K562 (cell line): ENCODE measurements around the gene SOX18. TPM values are rescaled to one million over a fixed set of nuclear protein-coding genes. Genes with fewer than 3 reads are reported as not detected.
A peak's percentile ranks its signal among the peaks of the same experiment; 100 is the strongest.

Source experiments
- ATAC-seq: fragments of 200-7000 bp; cut with Tn5 transposase; 3 replicates; pipeline ENCODE4 v1.9.1; 2020; ENCODE audit warnings: moderate library complexity
- BruUV-seq: library from RNA; stranded (reverse); fragments of 400-500 nt; replicated peaks from 2 replicates; lab custom pipeline; 2021; lab: Mats Ljungman, UMichigan
- CTCF ChIA-PET: fragments of 300-600 bp; formaldehyde crosslinking; extraction: SDS; loops from one replicate; lab custom pipeline; 2021; ENCODE audit warnings: low intra/inter-chr PET ratio; lab: Yijun Ruan, JAX
- POLR2A ChIA-PET: fragments of 300-600, 350-650 bp; sonication (Branson Sonifier 250); formaldehyde crosslinking; extraction: SDS; loops from one replicate; lab custom pipeline; 2021; ENCODE audit warnings: antibody characterized with exemption, inconsistent platforms; lab: Yijun Ruan, JAX
- DNase-seq, 4 experiments: peaks; one replicate each; pipeline versions ENCODE4 v3.0.0 to v3.0.0-alpha.2; 2011 to 2018; ENCODE audit warnings: low spot score in 3 of 4, mixed read lengths in 3 of 4; ENCODE audit errors: extremely low read depth in 1 of 4
- FAIRE-seq: peaks from 2 replicates; lab custom pipeline; 2011; peaks lifted over from hg19 to GRCh38; lab: Jason Lieb, UNC
- H2AFZ ChIP-seq: 2 replicates; pipeline ENCODE4 v1.6.0; 2011; ENCODE audit warnings: low read depth, low read length, control low read depth, inconsistent platforms
- H3K27ac ChIP-seq: fragments of 200-600 bp; 3 replicates; pipeline ENCODE4 v1.8.0; 2011; ENCODE audit warnings: low read depth, mild to moderate bottlenecking, control low read depth, inconsistent platforms, low read length, moderate library complexity, mixed read lengths; ENCODE audit errors: extremely low read depth
- H3K27me3 ChIP-seq, 2 experiments: fragments of 300-600 bp in 1 of 2; 2 replicates in 1 of 2; 3 replicates in 1 of 2; pipeline versions ENCODE4 v1.6.0 to v1.8.0; 2011; ENCODE audit warnings: inconsistent platforms in 2 of 2, low read length in 2 of 2, mild to moderate bottlenecking in 1 of 2, mixed read lengths in 1 of 2, moderate library complexity in 1 of 2; ENCODE audit not compliant: control insufficient read depth in 2 of 2, insufficient read depth in 2 of 2
- H3K36me3 ChIP-seq: fragments of 300-600 bp; 3 replicates; pipeline ENCODE4 v1.8.0; 2011; ENCODE audit warnings: mild to moderate bottlenecking, low read length, inconsistent platforms; ENCODE audit not compliant: control insufficient read depth, insufficient read depth
- H3K4me1 ChIP-seq, 2 experiments: fragments of 200-600 bp in 1 of 2; replicated peaks in 1 of 2; 2 replicates in 1 of 2; 3 replicates in 1 of 2; pipeline versions ENCODE4 v1.5.1 to v1.8.0; 2011; ENCODE audit warnings: inconsistent platforms in 2 of 2, low read length in 2 of 2, mild to moderate bottlenecking in 1 of 2, mixed read lengths in 1 of 2, moderate library complexity in 1 of 2; ENCODE audit not compliant: control insufficient read depth in 2 of 2, insufficient read depth in 2 of 2
- H3K4me2 ChIP-seq: 2 replicates; pipeline ENCODE4 v1.6.1; 2011; ENCODE audit warnings: low read length, control low read depth, inconsistent platforms, mixed read lengths; ENCODE audit not compliant: insufficient read depth
- H3K4me3 ChIP-seq: fragments of 200-600 bp; sonication (generic), shearing (Covaris generic); 2 replicates; pipeline ENCODE4 v1.5.1; 2016; ENCODE audit warnings: control low read depth, inconsistent platforms
- H3K79me2 ChIP-seq: fragments of 200-600 bp; 3 replicates; pipeline ENCODE4 v1.8.0; 2011; ENCODE audit warnings: low read length, inconsistent platforms; ENCODE audit not compliant: control insufficient read depth, insufficient read depth
- H3K9ac ChIP-seq, 2 experiments: 2 replicates each; pipeline versions ENCODE4 v1.6.0 to v1.6.1; 2011; ENCODE audit warnings: low read depth in 2 of 2, low read length in 2 of 2, control low read depth in 1 of 2, inconsistent platforms in 1 of 2, mild to moderate bottlenecking in 1 of 2, mixed read lengths in 1 of 2; ENCODE audit not compliant: insufficient read depth in 1 of 2
- H3K9me1 ChIP-seq: one replicate; pipeline ENCODE4 v1.6.0; 2011; ENCODE audit warnings: inconsistent platforms, mild to moderate bottlenecking, low read length, moderate library complexity; ENCODE audit not compliant: control insufficient read depth, insufficient read depth
- H3K9me3 ChIP-seq: replicated peaks from 2 replicates; pipeline ENCODE4 v1.5.1; 2011; ENCODE audit warnings: low read depth, low read length, inconsistent platforms; ENCODE audit not compliant: control insufficient read depth, insufficient read depth
- H4K20me1 ChIP-seq: replicated peaks from 2 replicates; pipeline ENCODE4 v1.6.1; 2011; ENCODE audit warnings: low read length, inconsistent platforms, mixed read lengths; ENCODE audit not compliant: control insufficient read depth, insufficient read depth
- ARID1B ChIP-seq: fragments of 450-650 bp; IDR thresholded peaks from 2 replicates; pipeline ENCODE4 v1.6.1; 2016; ENCODE audit warnings: antibody characterized with exemption, mild to moderate bottlenecking, inconsistent platforms
- BDP1 ChIP-seq: IDR thresholded peaks from 3 replicates; pipeline ENCODE4 v1.6.1; 2011; ENCODE audit not compliant: insufficient read length, insufficient read depth
- CTBP1 ChIP-seq: fragments of 450-650 bp; IDR thresholded peaks from 2 replicates; pipeline ENCODE4 v1.6.1; 2016; ENCODE audit warnings: borderline replicate concordance
- HIVEP1 ChIP-seq: fragments of 250-450 bp; sonication (Bioruptor Pico); IDR thresholded peaks from 2 replicates; pipeline ENCODE4 v1.4.0; 2020; ENCODE audit warnings: mild to moderate bottlenecking
- HSF4 ChIP-seq: fragments of 250-450 bp; sonication (Bioruptor Pico); IDR thresholded peaks from 2 replicates; pipeline ENCODE4 v2.1.2; 2022; ENCODE audit warnings: mild to moderate bottlenecking, moderate library complexity, borderline replicate concordance
- KDM4B ChIP-seq, 2 experiments: fragments of 450-650 bp in 1 of 2; sonication (generic) in 1 of 2; IDR thresholded peaks; 2 replicates each; pipeline ENCODE4 v1.6.1; 2016 to 2017; ENCODE audit warnings: borderline replicate concordance in 2 of 2, antibody characterized with exemption in 1 of 2, low read depth in 1 of 2, mild to moderate bottlenecking in 1 of 2
- LEF1 ChIP-seq: fragments of 450-650 bp; IDR thresholded peaks from 2 replicates; pipeline ENCODE4 v1.6.1; 2016; ENCODE audit warnings: mild to moderate bottlenecking
- MBD1 ChIP-seq: fragments of 250-450 bp; sonication (Bioruptor Pico); IDR thresholded peaks from 2 replicates; pipeline ENCODE4 v1.8.0; 2022; ENCODE audit warnings: inconsistent platforms
- MCM2 ChIP-seq: fragments of 450-650 bp; IDR thresholded peaks from 2 replicates; pipeline ENCODE4 v1.6.1; 2017; ENCODE audit warnings: low read depth, mild to moderate bottlenecking
- PML ChIP-seq: IDR thresholded peaks from 2 replicates; pipeline ENCODE4 v1.6.1; 2012; ENCODE audit warnings: low read length, inconsistent platforms
- PTBP1 ChIP-seq: fragments of 200-400 bp; formaldehyde crosslinking; IDR thresholded peaks from 2 replicates; pipeline ENCODE4 v1.6.1; 2017; ENCODE audit warnings: low read depth, low read length
- TGIF2 ChIP-seq: sonication (generic); formaldehyde crosslinking; IDR thresholded peaks from 2 replicates; pipeline ENCODE4 v1.8.1; 2022; ENCODE audit warnings: mild to moderate bottlenecking, missing genetic modification reagents, moderate library complexity
- ZBTB8A ChIP-seq: fragments of 450-650 bp; IDR thresholded peaks from 2 replicates; pipeline ENCODE4 v1.6.1; 2018; ENCODE audit warnings: mild to moderate bottlenecking, moderate library complexity; ENCODE audit not compliant: partially characterized antibody
- ZNF12 ChIP-seq: sonication (generic); formaldehyde crosslinking; IDR thresholded peaks from 2 replicates; pipeline ENCODE4 v1.4.0; 2020; ENCODE audit warnings: mild to moderate bottlenecking, missing genetic modification reagents
- WGBS: fragments of 100-300 bp; shearing (Covaris generic); methylation state at CpG from one replicate; pipeline ENCODE4 v1.1.6; 2016; ENCODE audit warnings: low coverage, mixed read lengths; ENCODE audit not compliant: insufficient coverage; ENCODE audit errors: missing lambda C conversion rate; 5-methylcytosine and 5-hydroxymethylcytosine counted together
- in situ Hi-C: fragments of 300-500 bp; cut with MboI; formaldehyde crosslinking; loops from 4 replicates; pipeline ENCODE4 v1.15.0; 2018; ENCODE audit warnings: inconsistent platforms, mixed read lengths
- intact Hi-C: fragments of 100-400 bp; cut with micrococcal nuclease; formaldehyde crosslinking; loops from 2 replicates; pipeline ENCODE4 v1.14.2; 2022
- polyA plus RNA-seq, 8 experiments: library from polyadenylated mRNA; depleted of rRNA in 4 of 8; stranded (reverse) in 5 of 8; unstranded in 3 of 8; fragments of >200 nt; fragmentation: Nextera tagmentation in 2 of 8; fragmentation: Illumina TruSeq in 1 of 8; extraction: Ambion mirVana in 2 of 8; extraction: Trizol in 1 of 8; gene quantifications; 2 replicates each; pipeline versions ENCODE4 v1.2.1 to v1.2.3, GENCODE V29; 2011 to 2014; ENCODE audit warnings: inconsistent platforms in 1 of 8, missing spikeins in 1 of 8
- total RNA-seq, 7 experiments: library from RNA; depleted of rRNA in 6 of 7; stranded (reverse); fragments of >200 nt in 6 of 7; fragmentation: Illumina TruSeq in 2 of 7; extraction: Trizol in 2 of 7; gene quantifications; 2 replicates each; pipeline versions ENCODE4 v1.2.1 to v1.2.3, GENCODE V29; 2011 to 2021; ENCODE audit warnings: low replicate concordance in 1 of 7
- TF ChIP-seq, protein P1 (sequence below): fragments of 450-650 bp; IDR thresholded peaks from 2 replicates; pipeline ENCODE4 v1.6.1; 2018; ENCODE audit not compliant: partially characterized antibody
- TF ChIP-seq, protein P2 (sequence below): fragments of 450-650 bp; formaldehyde crosslinking; IDR thresholded peaks from 2 replicates; pipeline ENCODE4 v1.4.0; 2022; ENCODE audit warnings: missing genetic modification characterization

Gene SOX18
- total and polyA plus RNA-seq, 9 of the 15 experiments (the other 6 are each of a cell fraction or from before 2014, with no cell fraction given), result 0.15 to 19.8 (median 0.33) TPM

DNA sequence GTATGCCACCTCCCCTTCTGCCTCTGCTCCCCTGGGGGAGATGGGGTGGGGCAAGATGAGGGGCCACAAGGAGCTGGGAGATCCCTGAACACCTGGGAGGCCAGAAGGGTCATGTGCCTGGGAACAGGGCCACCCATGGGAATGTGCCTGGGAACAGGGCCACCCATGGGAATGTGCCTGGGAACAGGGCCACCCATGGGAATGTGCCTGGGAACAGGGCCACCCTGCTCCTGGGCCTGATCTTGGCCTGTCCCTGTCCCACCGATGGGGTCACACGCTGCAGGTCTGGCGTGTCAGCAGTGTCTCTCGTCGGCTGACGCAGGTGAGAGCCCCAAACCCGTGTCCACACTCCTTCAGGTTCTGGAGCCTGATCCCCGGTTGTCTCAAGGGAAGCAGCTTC is 25.5 kb upstream of the SOX18 start (continued):
- TF ChIP-seq LEF1, result no peak
- TF ChIP-seq ZBTB8A, result no peak
- TF ChIP-seq, protein P1, sequence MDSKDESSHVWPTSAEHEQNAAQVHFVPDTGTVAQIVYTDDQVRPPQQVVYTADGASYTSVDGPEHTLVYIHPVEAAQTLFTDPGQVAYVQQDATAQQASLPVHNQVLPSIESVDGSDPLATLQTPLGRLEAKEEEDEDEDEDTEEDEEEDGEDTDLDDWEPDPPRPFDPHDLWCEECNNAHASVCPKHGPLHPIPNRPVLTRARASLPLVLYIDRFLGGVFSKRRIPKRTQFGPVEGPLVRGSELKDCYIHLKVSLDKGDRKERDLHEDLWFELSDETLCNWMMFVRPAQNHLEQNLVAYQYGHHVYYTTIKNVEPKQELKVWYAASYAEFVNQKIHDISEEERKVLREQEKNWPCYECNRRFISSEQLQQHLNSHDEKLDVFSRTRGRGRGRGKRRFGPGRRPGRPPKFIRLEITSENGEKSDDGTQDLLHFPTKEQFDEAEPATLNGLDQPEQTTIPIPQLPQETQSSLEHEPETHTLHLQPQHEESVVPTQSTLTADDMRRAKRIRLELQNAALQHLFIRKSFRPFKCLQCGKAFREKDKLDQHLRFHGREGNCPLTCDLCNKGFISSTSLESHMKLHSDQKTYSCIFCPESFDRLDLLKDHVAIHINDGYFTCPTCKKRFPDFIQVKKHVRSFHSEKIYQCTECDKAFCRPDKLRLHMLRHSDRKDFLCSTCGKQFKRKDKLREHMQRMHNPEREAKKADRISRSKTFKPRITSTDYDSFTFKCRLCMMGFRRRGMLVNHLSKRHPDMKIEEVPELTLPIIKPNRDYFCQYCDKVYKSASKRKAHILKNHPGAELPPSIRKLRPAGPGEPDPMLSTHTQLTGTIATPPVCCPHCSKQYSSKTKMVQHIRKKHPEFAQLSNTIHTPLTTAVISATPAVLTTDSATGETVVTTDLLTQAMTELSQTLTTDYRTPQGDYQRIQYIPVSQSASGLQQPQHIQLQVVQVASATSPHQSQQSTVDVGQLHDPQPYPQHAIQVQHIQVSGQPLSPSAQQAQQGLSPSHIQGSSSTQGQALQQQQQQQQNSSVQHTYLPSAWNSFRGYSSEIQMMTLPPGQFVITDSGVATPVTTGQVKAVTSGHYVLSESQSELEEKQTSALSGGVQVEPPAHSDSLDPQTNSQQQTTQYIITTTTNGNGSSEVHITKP, result no peak
- no peak for TF ChIP-seq ZNF12
- no peak for TF ChIP-seq KDM4B (IDR thresholded peaks at IDR 0.05; ENCODE audit: borderline replicate concordance in 2 of 2, low read depth in 1 of 2)

- FAIRE-seq (no peak), DNase-seq (no peak), ATAC-seq (no peak)
- Histone ChIP-seq H2AFZ (no peak overlapping the region), H3K4me1 (peaks cover 13 to 83% of the 10 kb centered on the region in 2 experiments; a peak in 4 of 5 replicates), H3K79me2 (peaks cover 10% of the 10 kb centered on the region; the same call in 2 of the 3 replicates), H3K27ac (no peak overlapping the region), H3K4me3 (no peak overlapping the region), H3K9me3 (no peaks in the 10 kb centered on the region), H4K20me1 (no peaks in the 10 kb centered on the region), H3K9ac (peak overlapping the region in 1 of 2 experiments; percentile 68; a peak in 2 of 4 replicates), H3K36me3 (peaks cover 8% of the 10 kb centered on the region; the same call in 1 of the 3 replicates), H3K27me3 (no peaks in the 10 kb centered on the region), H3K9me1 (no peaks in the 10 kb centered on the region), H3K4me2 (no peak overlapping the region)
- no TSS peak for BruUV-seq
- in situ Hi-C loops, result no loop called here
- 87% methylated on average over 18 of the region's 28 CpGs for WGBS
- ChIA-PET POLR2A (interaction anchor here (0.9 to 1.5 kb wide), 3 partner anchors 8 to 14 kb away, joined by 3 to 4 read pairs (median 4); no protein-coding TSS in a partner anchor), CTCF (no interaction called here)
- intact Hi-C loops, result no loop called here
- TF ChIP-seq, protein P2, sequence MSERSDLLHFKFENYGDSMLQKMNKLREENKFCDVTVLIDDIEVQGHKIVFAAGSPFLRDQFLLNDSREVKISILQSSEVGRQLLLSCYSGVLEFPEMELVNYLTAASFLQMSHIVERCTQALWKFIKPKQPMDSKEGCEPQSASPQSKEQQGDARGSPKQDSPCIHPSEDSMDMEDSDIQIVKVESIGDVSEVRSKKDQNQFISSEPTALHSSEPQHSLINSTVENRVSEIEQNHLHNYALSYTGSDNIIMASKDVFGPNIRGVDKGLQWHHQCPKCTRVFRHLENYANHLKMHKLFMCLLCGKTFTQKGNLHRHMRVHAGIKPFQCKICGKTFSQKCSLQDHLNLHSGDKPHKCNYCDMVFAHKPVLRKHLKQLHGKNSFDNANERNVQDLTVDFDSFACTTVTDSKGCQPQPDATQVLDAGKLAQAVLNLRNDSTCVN, result no peak
- no peak for TF ChIP-seq CTBP1
- TF ChIP-seq MCM2, result no peak
- TF ChIP-seq BDP1, result no peak
- TF ChIP-seq HSF4 (CRISPR knock-in tag), result no peak
- TF ChIP-seq PML, result no peak
- TF ChIP-seq TGIF2, result no peak
- TF ChIP-seq ARID1B, result no peak
- no peak for TF ChIP-seq PTBP1
- TF ChIP-seq HIVEP1, result no peak
- no peak for TF ChIP-seq MBD1 (CRISPR knock-in tag)
Measured at GRCh38 chr20:64074184-64074789, 24.8 kb upstream of the SOX18 start.
